Ovary (tissue), 3 donors: ENCODE measurements around the gene TECTB.

Source experiments
- EP300 ChIP-seq: sonication (generic); formaldehyde crosslinking; IDR thresholded peaks from one replicate; pipeline ENCODE4 v1.6.1; 2017; ENCODE audit warnings: antibody characterized with exemption
- POLR2A ChIP-seq: fragments of 450-650 bp; IDR thresholded peaks from one replicate; pipeline ENCODE4 v1.6.1; 2017; ENCODE audit warnings: antibody characterized with exemption, mild to moderate bottlenecking, moderate library complexity
- TF ChIP-seq, protein P1 (sequence below), 3 donors: fragments of 450-650 bp in 2 of 3; fragments of 200-600 bp in 1 of 3; IDR thresholded peaks; one replicate each; pipeline versions ENCODE4 v1.5.1 to v1.8.0; 2016 to 2022; ENCODE audit warnings: antibody characterized with exemption in 3 of 3, mild to moderate bottlenecking in 1 of 3
- donor health status: DM: no; HTN: no; CAD: no.

DNA sequence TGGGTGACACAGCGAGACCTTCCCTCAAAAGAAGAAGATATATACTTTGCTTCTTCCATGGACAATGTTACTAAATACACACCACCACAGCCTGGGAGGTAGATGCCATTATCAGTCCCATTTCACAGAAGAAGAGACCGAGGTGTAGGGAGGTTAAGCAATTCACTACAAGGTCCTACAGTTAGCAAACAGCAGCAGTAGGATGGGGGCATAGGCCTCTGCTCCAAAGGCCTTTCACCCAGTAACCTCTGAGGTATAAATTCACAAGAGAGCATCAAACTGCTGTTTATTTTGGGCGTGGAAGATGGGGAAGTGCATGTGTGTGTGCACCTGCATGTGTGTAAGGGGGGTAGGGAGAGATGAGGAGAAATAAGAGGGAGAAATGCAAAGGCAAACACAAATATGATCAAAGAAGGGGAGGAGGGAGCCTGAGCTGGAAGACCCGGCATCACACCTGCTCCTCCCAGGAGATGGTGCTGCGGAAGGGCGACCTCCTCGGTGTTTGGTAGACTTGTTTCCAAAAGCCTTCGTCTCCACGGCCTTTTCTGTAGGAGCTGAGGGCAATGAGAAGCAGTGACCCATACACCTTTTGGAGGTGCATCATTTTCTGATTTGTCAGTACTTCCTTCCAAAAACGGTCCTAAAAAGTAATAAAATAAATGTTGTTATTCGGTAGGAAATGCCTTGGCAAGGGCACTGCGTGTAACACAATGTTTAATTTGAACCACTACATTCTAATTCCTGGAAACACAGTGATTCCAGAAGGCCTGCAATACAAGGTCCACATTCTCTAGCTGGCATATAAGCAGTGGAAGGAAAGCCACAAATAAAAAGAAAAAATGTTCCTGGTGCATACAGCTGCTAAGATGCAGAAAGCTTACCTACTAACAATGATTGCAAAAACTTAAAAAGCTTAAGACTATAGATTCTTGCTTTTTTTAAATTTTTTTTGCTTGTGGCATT lies 64.8 kb downstream of the TECTB start:
- TF ChIP-seq POLR2A (no peak), EP300 (no peak)
- TF ChIP-seq, protein P1, sequence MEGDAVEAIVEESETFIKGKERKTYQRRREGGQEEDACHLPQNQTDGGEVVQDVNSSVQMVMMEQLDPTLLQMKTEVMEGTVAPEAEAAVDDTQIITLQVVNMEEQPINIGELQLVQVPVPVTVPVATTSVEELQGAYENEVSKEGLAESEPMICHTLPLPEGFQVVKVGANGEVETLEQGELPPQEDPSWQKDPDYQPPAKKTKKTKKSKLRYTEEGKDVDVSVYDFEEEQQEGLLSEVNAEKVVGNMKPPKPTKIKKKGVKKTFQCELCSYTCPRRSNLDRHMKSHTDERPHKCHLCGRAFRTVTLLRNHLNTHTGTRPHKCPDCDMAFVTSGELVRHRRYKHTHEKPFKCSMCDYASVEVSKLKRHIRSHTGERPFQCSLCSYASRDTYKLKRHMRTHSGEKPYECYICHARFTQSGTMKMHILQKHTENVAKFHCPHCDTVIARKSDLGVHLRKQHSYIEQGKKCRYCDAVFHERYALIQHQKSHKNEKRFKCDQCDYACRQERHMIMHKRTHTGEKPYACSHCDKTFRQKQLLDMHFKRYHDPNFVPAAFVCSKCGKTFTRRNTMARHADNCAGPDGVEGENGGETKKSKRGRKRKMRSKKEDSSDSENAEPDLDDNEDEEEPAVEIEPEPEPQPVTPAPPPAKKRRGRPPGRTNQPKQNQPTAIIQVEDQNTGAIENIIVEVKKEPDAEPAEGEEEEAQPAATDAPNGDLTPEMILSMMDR (IDR thresholded peaks at IDR 0.05) = no peak
